ENCODE results near the gene FOXI3.
"Not testable (repeated sequence)": the region's sequence is repeated elsewhere in the genome, so short reads cannot be mapped to it uniquely, and the experiment has no call there.

FOXI3 gene

DNA sequence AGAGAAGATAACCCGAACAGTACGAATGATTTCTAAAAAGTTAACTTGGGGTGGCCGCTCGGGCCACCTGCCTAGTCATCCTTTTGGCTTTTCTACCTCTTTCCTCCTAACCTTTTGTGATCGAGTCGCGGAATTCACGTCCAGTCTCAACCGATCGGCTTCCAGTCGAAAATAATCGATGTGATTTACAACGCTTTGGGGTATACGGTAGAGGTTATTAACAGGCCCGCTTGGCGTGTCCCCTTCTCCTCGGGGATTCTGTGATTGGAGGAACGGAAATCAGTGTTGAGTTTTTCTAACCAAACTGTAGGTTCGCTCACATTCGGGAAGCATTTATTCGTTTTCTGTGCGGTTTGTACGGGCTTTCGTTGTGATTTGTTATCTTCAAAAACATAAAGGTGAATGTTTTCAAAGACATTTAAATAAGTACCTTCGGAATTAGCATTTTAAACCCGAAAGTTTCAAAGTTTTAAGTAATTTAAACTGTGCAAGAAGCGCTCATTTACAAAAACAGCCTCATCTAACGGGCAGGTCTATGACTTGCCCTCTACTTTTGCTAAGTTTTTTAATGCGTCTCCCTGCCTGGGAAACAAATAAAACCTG lies 588 bp upstream of the FOXI3 start:
- H3K4me1 ChIP-seq (ENCODE audit: insufficient read depth, low read length) = no peaks in the 10 kb centered on the region
- no peaks in the 10 kb centered on the region for H3K36me3 ChIP-seq (ENCODE audit: insufficient read depth, low read length)
- H2AFZ ChIP-seq (ENCODE audit: low read depth, low read length) = no peak overlapping the region
- no peak overlapping the region for H3K4me3 ChIP-seq (ENCODE audit: low read length)
- no peaks in the 10 kb centered on the region for H3K9me3 ChIP-seq (ENCODE audit: low read length)
- H3K27me3 ChIP-seq (ENCODE audit: insufficient read depth, low read length) = peaks cover 43% of the 10 kb centered on the region

DNA sequence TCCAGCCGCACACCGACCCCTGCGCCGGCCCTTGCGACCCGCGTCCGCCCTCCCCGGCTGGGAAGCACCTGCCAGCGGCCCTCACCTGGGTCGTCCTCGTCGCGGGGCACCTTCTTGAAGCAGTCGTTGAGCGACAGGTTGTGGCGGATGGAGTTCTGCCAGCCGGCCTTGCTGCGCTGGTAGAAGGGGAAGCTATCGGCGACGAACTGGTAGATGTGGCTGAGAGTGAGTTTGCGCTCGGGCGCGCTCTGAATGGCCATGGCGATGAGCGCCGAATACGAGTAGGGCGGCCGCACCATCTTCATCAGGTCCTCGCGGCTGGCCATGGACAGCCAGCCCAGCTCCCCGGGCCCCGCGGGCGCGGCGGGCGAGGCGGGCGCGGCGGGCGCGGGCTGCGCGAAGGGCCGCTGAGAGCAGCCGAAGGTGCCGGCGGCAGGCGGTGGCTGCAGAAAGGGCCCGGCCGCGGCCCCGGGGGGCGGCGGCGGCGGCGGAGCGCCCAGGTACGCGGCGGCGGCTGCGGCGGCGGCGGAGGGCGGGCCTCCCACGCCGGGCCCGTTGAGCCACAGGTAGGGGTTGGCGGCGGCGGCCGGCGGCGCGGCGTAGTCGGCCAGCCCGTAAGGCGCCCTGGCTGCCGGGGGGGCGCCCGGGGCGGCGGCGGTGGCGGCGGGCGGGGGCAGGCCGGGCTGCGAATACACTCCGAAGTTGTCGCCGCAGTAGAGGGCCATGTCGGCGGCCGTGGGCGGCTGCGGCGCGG lies 505 bp downstream of the FOXI3 start:
- Histone ChIP-seq H3K4me3 (ENCODE audit: low read length) (peak overlapping the region; percentile 13), H3K27me3 (ENCODE audit: insufficient read depth, low read length) (peaks cover 51% of the 10 kb centered on the region), H2AFZ (ENCODE audit: low read depth, low read length) (no peak overlapping the region), H3K4me1 (ENCODE audit: insufficient read depth, low read length) (no peaks in the 10 kb centered on the region), H3K9me3 (ENCODE audit: low read length) (no peaks in the 10 kb centered on the region), H3K36me3 (ENCODE audit: insufficient read depth, low read length) (no peaks in the 10 kb centered on the region)

DNA sequence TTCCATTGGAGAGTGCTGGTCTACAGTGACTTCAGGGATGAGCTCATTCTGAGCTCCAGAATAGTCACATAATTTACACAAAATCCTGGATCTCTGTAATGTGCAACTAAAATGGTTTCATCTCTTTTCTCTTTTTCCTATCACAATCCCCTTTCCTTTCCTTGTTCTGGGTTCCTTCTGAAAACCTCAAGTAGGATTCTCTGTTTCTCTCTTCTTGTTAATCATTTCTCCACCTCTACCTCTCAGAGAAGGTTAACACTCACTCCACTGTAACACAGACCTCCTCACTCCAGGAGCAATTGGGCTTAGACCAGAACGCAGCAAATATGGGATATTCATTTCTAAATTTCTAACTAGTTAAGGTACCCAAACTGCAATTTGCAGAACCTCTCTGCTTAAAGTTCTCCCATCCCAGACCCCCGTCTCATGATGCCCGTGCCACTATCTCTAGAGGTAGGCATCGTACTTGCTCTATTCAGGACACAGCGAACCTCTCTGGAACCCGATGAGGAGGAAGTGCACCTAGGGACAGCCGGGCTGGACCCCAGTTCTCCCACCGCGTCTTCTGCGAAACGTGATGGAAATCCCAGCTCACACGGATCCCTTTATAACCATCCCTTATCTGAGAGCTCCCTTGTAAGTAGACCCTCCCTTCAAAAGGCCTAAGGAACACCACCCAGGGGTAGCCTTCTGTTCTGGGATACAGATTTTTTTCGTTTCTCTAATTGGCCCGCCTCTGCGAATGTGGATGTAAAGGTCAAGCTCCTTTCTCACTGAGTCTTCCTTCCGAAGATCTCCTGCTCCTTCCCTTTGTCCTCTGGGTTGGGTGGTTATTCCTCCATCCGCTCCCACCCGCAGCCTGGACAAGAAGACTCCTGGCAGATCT lies 1.3 kb downstream of the FOXI3 start:
- no peaks in the 10 kb centered on the region for H3K4me1 ChIP-seq (ENCODE audit: insufficient read depth, low read length)
- H2AFZ ChIP-seq (ENCODE audit: low read depth, low read length) = no peak overlapping the region
- H3K4me3 ChIP-seq (ENCODE audit: low read length) = no peak overlapping the region
- H3K27me3 ChIP-seq (ENCODE audit: insufficient read depth, low read length) = peaks cover 55% of the 10 kb centered on the region
- H3K36me3 ChIP-seq (ENCODE audit: insufficient read depth, low read length) = no peaks in the 10 kb centered on the region
- H3K9me3 ChIP-seq (ENCODE audit: low read length) = no peaks in the 10 kb centered on the region

DNA sequence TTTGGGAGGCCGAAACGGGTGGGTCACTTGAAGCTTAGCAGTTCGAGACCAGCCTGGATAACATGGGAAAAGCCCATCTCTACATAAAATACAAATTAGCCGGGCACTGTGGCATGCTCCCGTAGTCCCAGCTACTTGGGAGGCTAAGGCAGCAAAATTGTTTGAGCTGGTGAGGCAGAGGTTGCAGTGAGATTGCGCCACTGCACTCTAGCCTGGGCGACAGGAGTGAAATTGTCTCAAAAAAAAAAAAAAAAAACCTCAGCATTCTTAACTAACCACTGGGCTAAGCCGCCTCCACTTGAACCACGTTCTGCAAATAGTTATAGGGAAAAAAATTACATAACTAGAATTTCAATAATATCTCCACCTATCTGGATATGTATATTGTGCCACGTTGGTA lies 2.3 kb downstream of the FOXI3 start:
- Histone ChIP-seq H3K4me3 (ENCODE audit: low read length) (no peak overlapping the region), H3K27me3 (ENCODE audit: insufficient read depth, low read length) (peaks cover 55% of the 10 kb centered on the region), H3K9me3 (ENCODE audit: low read length) (no peaks in the 10 kb centered on the region), H3K36me3 (ENCODE audit: insufficient read depth, low read length) (no peaks in the 10 kb centered on the region), H3K4me1 (ENCODE audit: insufficient read depth, low read length) (no peaks in the 10 kb centered on the region), H2AFZ (ENCODE audit: low read depth, low read length) (no peak overlapping the region)

DNA sequence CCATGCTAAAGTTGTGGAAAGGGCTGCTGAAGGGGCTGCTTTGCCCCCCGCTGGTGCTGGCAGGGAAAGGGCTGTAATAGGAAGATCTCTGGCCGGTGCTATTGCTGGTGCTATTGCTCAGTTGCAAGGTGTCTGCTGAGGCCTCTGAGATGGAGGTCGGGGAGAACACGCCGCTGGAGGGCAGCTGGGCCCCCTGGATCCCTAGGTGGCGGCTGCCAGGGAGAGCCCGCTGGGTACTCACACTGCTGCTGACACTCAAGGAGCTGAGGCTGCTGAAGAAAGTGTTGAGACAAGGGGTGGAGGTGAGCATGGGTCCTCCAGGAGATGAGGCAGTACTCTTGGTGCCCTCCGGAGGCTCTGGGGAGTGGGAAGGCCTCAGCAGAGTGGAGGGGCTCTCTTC lies 4.2 kb downstream of the FOXI3 start:
- H2AFZ ChIP-seq (ENCODE audit: low read depth, low read length) = no peak overlapping the region
- H3K9me3 ChIP-seq (ENCODE audit: low read length) = no peaks in the 10 kb centered on the region
- H3K4me1 ChIP-seq (ENCODE audit: insufficient read depth, low read length) = peaks cover 2% of the 10 kb centered on the region
- peaks cover 52% of the 10 kb centered on the region for H3K27me3 ChIP-seq (ENCODE audit: insufficient read depth, low read length)
- H3K36me3 ChIP-seq (ENCODE audit: insufficient read depth, low read length) = no peaks in the 10 kb centered on the region
- no peak overlapping the region for H3K4me3 ChIP-seq (ENCODE audit: low read length)

DNA sequence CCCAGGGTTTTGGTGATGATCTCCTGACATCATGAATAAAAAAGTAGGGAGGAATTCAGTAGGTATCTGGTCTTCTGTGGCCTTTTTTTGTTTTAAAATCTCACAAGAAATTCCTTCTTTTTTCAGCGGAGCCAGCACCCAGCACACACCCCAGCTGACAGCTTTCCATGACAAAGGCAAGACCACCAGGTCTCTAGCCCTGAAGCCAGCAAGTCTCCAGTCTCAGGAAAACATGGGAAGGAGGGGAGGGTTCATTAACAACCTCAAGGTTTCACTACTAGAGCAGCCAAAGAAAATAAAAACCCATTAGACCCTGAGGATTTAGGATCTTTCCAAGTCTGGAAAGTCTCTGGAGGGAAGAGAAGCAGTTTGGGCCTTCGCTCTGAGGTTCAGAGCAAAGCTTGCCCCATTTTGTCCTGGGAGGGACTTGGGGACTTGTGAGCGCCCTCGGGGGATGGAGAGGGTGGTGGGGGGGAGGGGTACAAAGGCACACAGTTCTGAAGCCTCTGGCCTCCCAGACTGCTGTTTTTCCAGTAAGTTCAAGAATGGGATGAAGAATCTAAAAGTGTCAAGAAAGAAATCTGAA lies 9.0 kb downstream of the FOXI3 start:
- H3K4me3 ChIP-seq (ENCODE audit: low read length) = no peak overlapping the region
- H3K9me3 ChIP-seq (ENCODE audit: low read length) = no peaks in the 10 kb centered on the region
- no peak overlapping the region for H2AFZ ChIP-seq (ENCODE audit: low read depth, low read length)
- H3K4me1 ChIP-seq (ENCODE audit: insufficient read depth, low read length) = peaks cover 2% of the 10 kb centered on the region
- H3K27me3 ChIP-seq (ENCODE audit: insufficient read depth, low read length) = peaks cover 26% of the 10 kb centered on the region
- no peaks in the 10 kb centered on the region for H3K36me3 ChIP-seq (ENCODE audit: insufficient read depth, low read length)

DNA sequence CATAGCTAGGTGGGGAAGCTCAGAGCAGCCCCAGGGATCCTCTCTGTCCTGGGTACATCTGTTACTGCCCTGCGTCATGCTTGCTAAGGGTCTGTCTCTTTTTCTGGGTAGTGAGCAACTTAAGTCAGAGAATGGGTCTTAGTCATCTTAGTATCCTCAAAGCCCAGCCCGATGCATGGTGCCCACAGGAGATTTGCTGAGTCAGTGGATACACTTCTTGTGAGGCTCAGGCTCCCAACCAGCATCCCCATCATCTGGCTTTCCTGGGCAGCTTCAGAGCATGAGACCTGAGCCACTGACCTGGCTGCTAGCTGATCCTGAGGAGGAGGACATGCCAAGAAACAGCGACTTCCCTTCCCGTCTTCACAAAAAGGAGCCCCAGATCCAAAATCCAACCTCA lies 10.0 kb downstream of the FOXI3 start:
- Histone ChIP-seq H2AFZ (ENCODE audit: low read depth, low read length) (no peak overlapping the region), H3K4me1 (ENCODE audit: insufficient read depth, low read length) (peaks cover 2% of the 10 kb centered on the region), H3K9me3 (ENCODE audit: low read length) (no peaks in the 10 kb centered on the region), H3K27me3 (ENCODE audit: insufficient read depth, low read length) (peaks cover 16% of the 10 kb centered on the region), H3K4me3 (ENCODE audit: low read length) (no peak overlapping the region), H3K36me3 (ENCODE audit: insufficient read depth, low read length) (no peaks in the 10 kb centered on the region)

DNA sequence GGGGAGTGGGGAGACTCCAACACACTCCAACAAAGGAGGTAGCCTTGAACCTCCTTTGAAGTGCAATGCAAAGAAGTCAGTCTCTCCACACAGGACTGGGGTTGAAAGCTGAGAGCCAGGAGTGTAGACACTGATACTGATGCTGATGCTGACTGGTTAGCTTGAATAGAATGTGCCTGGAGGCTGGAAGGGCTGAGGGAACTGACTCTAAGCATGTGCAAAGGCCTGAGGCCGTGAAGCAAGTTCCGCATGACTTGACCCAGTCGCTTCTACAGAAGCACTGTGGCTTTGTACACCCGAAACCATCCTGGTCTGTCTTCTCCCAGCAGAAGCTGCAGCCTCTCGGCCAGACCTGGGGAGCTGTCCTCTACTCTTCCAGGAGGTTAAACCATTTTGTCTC lies 10.4 kb downstream of the FOXI3 start:
- Histone ChIP-seq H3K36me3 (ENCODE audit: insufficient read depth, low read length) (no peaks in the 10 kb centered on the region), H2AFZ (ENCODE audit: low read depth, low read length) (no peak overlapping the region), H3K27me3 (ENCODE audit: insufficient read depth, low read length) (peaks cover 15% of the 10 kb centered on the region), H3K4me3 (ENCODE audit: low read length) (no peak overlapping the region), H3K9me3 (ENCODE audit: low read length) (no peaks in the 10 kb centered on the region), H3K4me1 (ENCODE audit: insufficient read depth, low read length) (peaks cover 2% of the 10 kb centered on the region)

DNA sequence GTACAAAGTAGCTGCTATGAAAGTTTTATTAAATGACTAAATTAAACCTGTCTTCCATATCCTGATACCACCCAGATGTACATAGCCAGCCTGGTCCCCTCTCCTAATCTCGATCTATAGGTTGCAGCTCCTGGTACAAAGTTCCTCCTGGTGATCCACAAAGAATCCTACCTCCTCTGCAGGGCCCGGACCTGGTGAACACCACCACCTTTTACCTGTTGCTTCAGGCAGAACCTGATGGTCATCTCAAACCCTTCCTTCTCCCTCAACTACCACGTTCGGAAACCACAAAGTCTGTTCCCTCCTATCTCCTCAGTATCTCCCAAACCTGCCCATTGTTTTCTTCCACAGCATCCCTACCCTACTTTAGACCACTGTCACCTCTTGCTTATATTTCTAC lies 15.5 kb downstream of the FOXI3 start:
- H2AFZ ChIP-seq (ENCODE audit: low read depth, low read length) = no peak overlapping the region
- H3K9me3 ChIP-seq (ENCODE audit: low read length) = no peaks in the 10 kb centered on the region
- no peak overlapping the region for H3K4me3 ChIP-seq (ENCODE audit: low read length)
- no peaks in the 10 kb centered on the region for H3K27me3 ChIP-seq (ENCODE audit: insufficient read depth, low read length)
- H3K4me1 ChIP-seq (ENCODE audit: insufficient read depth, low read length) = no peaks in the 10 kb centered on the region
- H3K36me3 ChIP-seq (ENCODE audit: insufficient read depth, low read length) = no peaks in the 10 kb centered on the region

DNA sequence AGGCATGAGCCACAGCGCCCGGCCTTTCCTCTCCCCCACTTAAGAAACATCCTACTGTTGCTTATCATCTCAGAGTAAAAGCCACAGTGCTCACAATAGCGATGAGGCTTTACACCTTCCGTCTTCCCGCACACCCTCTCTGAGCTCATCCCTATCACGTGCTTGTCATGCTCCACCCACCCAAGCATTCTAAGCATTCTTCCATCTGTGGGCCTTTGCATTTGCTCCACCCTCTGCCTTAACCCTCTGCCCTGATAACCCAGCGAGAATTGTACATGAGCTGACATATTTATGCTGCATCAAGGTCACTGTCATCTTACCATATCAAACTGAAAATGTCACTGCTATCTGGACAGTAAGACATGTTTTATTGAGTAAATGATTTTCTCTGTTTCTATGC lies 22.6 kb downstream of the FOXI3 start:
- Histone ChIP-seq H3K27me3 (ENCODE audit: insufficient read depth, low read length) (no peaks in the 10 kb centered on the region), H2AFZ (ENCODE audit: low read depth, low read length) (no peak overlapping the region), H3K4me3 (ENCODE audit: low read length) (no peak overlapping the region), H3K9me3 (ENCODE audit: low read length) (no peaks in the 10 kb centered on the region), H3K4me1 (ENCODE audit: insufficient read depth, low read length) (no peaks in the 10 kb centered on the region), H3K36me3 (ENCODE audit: insufficient read depth, low read length) (no peaks in the 10 kb centered on the region)

DNA sequence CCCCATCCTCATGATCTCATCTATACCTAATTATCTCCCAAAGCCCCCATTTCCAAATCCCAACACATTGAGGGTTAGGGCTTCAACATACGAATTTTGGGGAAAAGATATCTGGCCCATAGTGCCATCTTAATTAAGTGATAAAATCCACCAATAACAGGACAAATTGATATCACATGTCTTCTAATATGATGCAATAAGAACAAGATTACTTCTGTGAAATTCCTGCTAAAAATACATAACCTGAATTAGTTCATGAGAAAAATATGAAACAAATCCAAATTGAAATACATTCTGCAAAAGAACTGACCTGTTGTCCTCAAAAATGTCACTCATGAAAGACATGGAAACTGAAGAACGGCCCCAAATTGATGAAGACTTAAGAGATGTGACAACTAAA lies 28.8 kb downstream of the FOXI3 start:
- H3K4me1 ChIP-seq (ENCODE audit: insufficient read depth, low read length) = no peaks in the 10 kb centered on the region
- H3K9me3 ChIP-seq (ENCODE audit: low read length) = no peaks in the 10 kb centered on the region
- H3K4me3 ChIP-seq (ENCODE audit: low read length) = no peak overlapping the region
- no peaks in the 10 kb centered on the region for H3K36me3 ChIP-seq (ENCODE audit: insufficient read depth, low read length)
- H2AFZ ChIP-seq (ENCODE audit: low read depth, low read length) = no peak overlapping the region
- peaks cover 2% of the 10 kb centered on the region for H3K27me3 ChIP-seq (ENCODE audit: insufficient read depth, low read length)

DNA sequence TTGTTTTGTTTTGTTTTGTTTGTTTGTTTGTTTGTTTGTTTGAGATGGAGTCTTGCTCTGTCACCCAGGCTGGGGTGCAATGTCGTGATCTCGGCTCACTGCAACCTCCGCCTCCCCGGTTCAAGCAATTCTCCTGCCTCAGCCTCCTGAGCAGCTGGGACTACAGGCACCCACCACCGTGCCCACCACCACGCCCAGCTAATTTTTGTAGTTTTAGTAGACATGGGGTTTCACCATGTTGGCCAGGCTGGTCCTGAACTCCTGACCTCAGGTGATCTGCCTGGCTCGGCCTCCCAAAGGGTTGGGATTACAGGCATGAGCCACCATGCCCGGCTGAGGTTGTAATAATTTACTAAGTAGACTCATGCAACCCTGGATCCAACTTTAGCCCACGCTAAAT lies 33.4 kb downstream of the FOXI3 start:
- H3K4me3 ChIP-seq (ENCODE audit: low read length); H3K9me3 ChIP-seq (ENCODE audit: low read length); H3K36me3 ChIP-seq (ENCODE audit: insufficient read depth, low read length); H3K4me1 ChIP-seq (ENCODE audit: insufficient read depth, low read length); H2AFZ ChIP-seq (ENCODE audit: low read depth, low read length): not testable (repeated sequence)
- peaks cover 12% of the 10 kb centered on the region for H3K27me3 ChIP-seq (ENCODE audit: insufficient read depth, low read length)
